ENCODE measurements around the gene LOX.

- no peak for TF ChIP-seq EZH2phosphoT487 (IDR thresholded peaks at IDR 0.05; ENCODE audit: insufficient read depth, low read depth)
- TF ChIP-seq EZH2 (IDR thresholded peaks at IDR 0.05; ENCODE audit: insufficient read depth, poor library complexity, severe bottlenecking): no peak
Measured at GRCh38 chr5:122062205-122062604, 15.9 kb downstream of the LOX start.

All from GM23248 (cell line).